Measurements from ENCODE around the gene FZR1.

Gene FZR1

GRCh38 chr19:3471954-3472655, 34.0 kb upstream of the FZR1 start:
- DNase-seq (ENCODE audit: low read depth in 1 of 2, low spot score in 1 of 2): peak in 1 of 2 donors; percentile 16

- DNase-seq (ENCODE audit: low read depth in 1 of 2, low spot score in 1 of 2): no peak
These were observed 32.1 kb upstream of the FZR1 start for GRCh38 chr19:3474010-3474409.

- DNase-seq (ENCODE audit: low read depth in 1 of 2, low spot score in 1 of 2): no peak
These were observed 31.5 kb upstream of the FZR1 start for GRCh38 chr19:3474614-3475013.

GRCh38 chr19:3475449-3475848, 30.7 kb upstream of the FZR1 start:
- no peak for DNase-seq (ENCODE audit: low read depth in 1 of 2, low spot score in 1 of 2)

- no peak for DNase-seq (ENCODE audit: low read depth in 1 of 2, low spot score in 1 of 2)
These were observed 29.3 kb upstream of the FZR1 start for GRCh38 chr19:3476830-3477229.

GRCh38 chr19:3477506-3477905, 28.6 kb upstream of the FZR1 start:
- DNase-seq (ENCODE audit: low read depth in 1 of 2, low spot score in 1 of 2): no peak

- DNase-seq (ENCODE audit: low read depth in 1 of 2, low spot score in 1 of 2): no peak
These were observed 28.2 kb upstream of the FZR1 start for GRCh38 chr19:3477951-3478350.

GRCh38 chr19:3478409-3479176, 27.5 kb upstream of the FZR1 start:
- DNase-seq (ENCODE audit: low read depth in 1 of 2, low spot score in 1 of 2): no peak

GRCh38 chr19:3479177-3479833, 26.8 kb upstream of the FZR1 start:
- peak in 1 of 2 donors; percentile 17 for DNase-seq (ENCODE audit: low read depth in 1 of 2, low spot score in 1 of 2)

GRCh38 chr19:3479834-3480215, 26.3 kb upstream of the FZR1 start:
- DNase-seq (ENCODE audit: low read depth in 1 of 2, low spot score in 1 of 2): no peak

- DNase-seq (ENCODE audit: low read depth in 1 of 2, low spot score in 1 of 2): no peak
These were observed 25.6 kb upstream of the FZR1 start, which contains the start of gene SMIM24 for GRCh38 chr19:3480383-3481091. Gene SMIM24 (minus strand): TSS chr19:3480525. CDS start chr19:3480463, 62 bp downstream.

GRCh38 chr19:3481241-3482090, 24.6 kb upstream of the FZR1 start:
- no peak for DNase-seq (ENCODE audit: low read depth in 1 of 2, low spot score in 1 of 2)

GRCh38 chr19:3482507-3483225, 23.4 kb upstream of the FZR1 start:
- no peak for DNase-seq (ENCODE audit: low read depth in 1 of 2, low spot score in 1 of 2)

GRCh38 chr19:3483226-3483628, 22.9 kb upstream of the FZR1 start, which contains the start of gene SMIM44:
Gene SMIM44 (minus strand): TSS chr19:3483441. CDS start chr19:3483403, 38 bp downstream.
- no peak for DNase-seq (ENCODE audit: low read depth in 1 of 2, low spot score in 1 of 2)

- DNase-seq (ENCODE audit: low read depth in 1 of 2, low spot score in 1 of 2): no peak
These were observed 14.6 kb upstream of the FZR1 start for GRCh38 chr19:3491396-3492119.

- no peak for DNase-seq (ENCODE audit: low read depth in 1 of 2, low spot score in 1 of 2)
These were observed 13.8 kb upstream of the FZR1 start for GRCh38 chr19:3492131-3492839.

- no peak for DNase-seq (ENCODE audit: low read depth in 1 of 2, low spot score in 1 of 2)
These were observed 13.2 kb upstream of the FZR1 start for GRCh38 chr19:3492919-3493318.

GRCh38 chr19:3493651-3494050, 12.5 kb upstream of the FZR1 start:
- no peak for DNase-seq (ENCODE audit: low read depth in 1 of 2, low spot score in 1 of 2)
